Mesodermal cell (in vitro differentiated cells): ENCODE results near the gene SNAPC2.
"Not testable (repeated sequence)": the region's sequence is repeated elsewhere in the genome, so short reads cannot be mapped to it uniquely, and the experiment has no call there.

Experiments
- H3K27ac ChIP-seq: 2 replicates; pipeline ENCODE4 v1.7.0; 2013; ENCODE audit warnings: mild to moderate bottlenecking, low read depth, low read length, moderate library complexity; ENCODE audit not compliant: severe bottlenecking
- H3K36me3 ChIP-seq: 2 replicates; pipeline ENCODE4 v1.7.1; 2013; ENCODE audit warnings: mild to moderate bottlenecking, low read length, moderate library complexity; ENCODE audit not compliant: control insufficient read depth, insufficient read depth
- H3K4me1 ChIP-seq: one replicate; pipeline ENCODE4 v1.7.1; 2013; ENCODE audit warnings: mild to moderate bottlenecking, low read length; ENCODE audit not compliant: insufficient read depth, control insufficient read depth, poor library complexity, severe bottlenecking
- H3K4me3 ChIP-seq: 2 replicates; pipeline ENCODE4 v1.7.0; 2013; ENCODE audit warnings: low read length, control low read depth, mild to moderate bottlenecking; ENCODE audit not compliant: insufficient read depth, poor library complexity, severe bottlenecking; ENCODE audit errors: extremely low read depth
- H3K9me3 ChIP-seq: 2 replicates; pipeline ENCODE4 v1.7.1; 2013; ENCODE audit warnings: mild to moderate bottlenecking, low read length, moderate library complexity; ENCODE audit not compliant: control insufficient read depth
- WGBS, 2 experiments: methylation state at CpG; one replicate each; pipeline ENCODE4 v1.1.5; 2013; ENCODE audit warnings: missing lambda C conversion rate in 2 of 2; ENCODE audit not compliant: insufficient coverage in 2 of 2; 5-methylcytosine and 5-hydroxymethylcytosine counted together

The SNAPC2 gene

GRCh38 chr19:7917267-7918061, 2.7 kb upstream of the SNAPC2 start:
- 3 to 4% methylated on average over 62 to 65 of the region's 71 CpGs for WGBS, 2 experiments
- Histone ChIP-seq H3K4me3 (peak overlapping the region; percentile 39), H3K4me1 (peaks cover 15% of the 10 kb centered on the region), H3K36me3 (peaks cover 21% of the 10 kb centered on the region), H3K27ac (no peak overlapping the region), H3K9me3 (no peaks in the 10 kb centered on the region)

GRCh38 chr19:7918062-7918614, 2.0 kb upstream of the SNAPC2 start:
- Histone ChIP-seq H3K4me1 (peaks cover 15% of the 10 kb centered on the region), H3K36me3 (peaks cover 21% of the 10 kb centered on the region), H3K4me3 (peak overlapping the region; percentile 39)
- H3K27ac ChIP-seq, H3K9me3 ChIP-seq: not testable (repeated sequence)
- 64 to 76% methylated on average over 12 of the region's 29 CpGs for WGBS, 2 experiments

GRCh38 chr19:7918615-7919421, 1.3 kb upstream of the SNAPC2 start:
- peaks cover 15% of the 10 kb centered on the region for H3K4me1 ChIP-seq
- no peaks in the 10 kb centered on the region for H3K9me3 ChIP-seq
- no peak overlapping the region for H3K27ac ChIP-seq
- no peak overlapping the region for H3K4me3 ChIP-seq
- peaks cover 22% of the 10 kb centered on the region for H3K36me3 ChIP-seq
- WGBS, 2 experiments: 91 to 96% methylated on average over 26 to 33 of the region's 42 CpGs

GRCh38 chr19:7920519-7921301, 572 bp downstream of the SNAPC2 start:
- Histone ChIP-seq H3K4me1 (peaks cover 19% of the 10 kb centered on the region), H3K9me3 (no peaks in the 10 kb centered on the region), H3K4me3 (peak overlapping the region; percentile 63), H3K27ac (peak overlapping the region; percentile 88), H3K36me3 (peaks cover 28% of the 10 kb centered on the region)
- WGBS, 2 experiments: 13 to 18% methylated on average over 24 to 31 of the region's 62 CpGs

GRCh38 chr19:7921302-7921966, 1.3 kb downstream of the SNAPC2 start:
- 88 to 95% methylated on average over 11 to 15 of the region's 17 CpGs for WGBS, 2 experiments
- peak overlapping the region; percentile 39 for H3K4me3 ChIP-seq
- peaks cover 28% of the 10 kb centered on the region for H3K36me3 ChIP-seq
- no peaks in the 10 kb centered on the region for H3K9me3 ChIP-seq
- peak overlapping the region; percentile 46 for H3K27ac ChIP-seq
- peaks cover 20% of the 10 kb centered on the region for H3K4me1 ChIP-seq

- Histone ChIP-seq H3K9me3 (no peaks in the 10 kb centered on the region), H3K4me3 (no peak overlapping the region), H3K36me3 (peaks cover 28% of the 10 kb centered on the region), H3K4me1 (peaks cover 23% of the 10 kb centered on the region), H3K27ac (no peak overlapping the region)
- WGBS, 2 experiments: 94 to 95% methylated on average over 25 to 31 of the region's 31 CpGs
Measured at GRCh38 chr19:7921967-7922835, 2.1 kb downstream of the SNAPC2 start.

GRCh38 chr19:7922836-7923195, 2.7 kb downstream of the SNAPC2 start:
- H3K36me3 ChIP-seq: peaks cover 28% of the 10 kb centered on the region
- H3K4me3 ChIP-seq: no peak overlapping the region
- H3K4me1 ChIP-seq: peaks cover 22% of the 10 kb centered on the region
- no peaks in the 10 kb centered on the region for H3K9me3 ChIP-seq
- no peak overlapping the region for H3K27ac ChIP-seq
- WGBS, 2 experiments: 91 to 93% methylated on average over 4 to 8 of the region's 8 CpGs

GRCh38 chr19:7923295-7924191, 3.4 kb downstream of the SNAPC2 start:
- 93% methylated on average over 14 to 22 of the region's 31 CpGs for WGBS, 2 experiments
- no peak overlapping the region for H3K4me3 ChIP-seq

GRCh38 chr19:7924241-7924640, 4.1 kb downstream of the SNAPC2 start:
- Histone ChIP-seq H3K4me1 (peaks cover 31% of the 10 kb centered on the region), H3K27ac (no peak overlapping the region), H3K9me3 (no peaks in the 10 kb centered on the region), H3K36me3 (peaks cover 28% of the 10 kb centered on the region), H3K4me3 (no peak overlapping the region)
- 91 to 98% methylated on average over 12 of the region's 12 CpGs for WGBS, 2 experiments

More at GRCh38 chr19:7923295-7924191, 3.4 kb downstream of the SNAPC2 start:
- peaks cover 28% of the 10 kb centered on the region for H3K36me3 ChIP-seq
- H3K9me3 ChIP-seq: no peaks in the 10 kb centered on the region
- peaks cover 29% of the 10 kb centered on the region for H3K4me1 ChIP-seq
- no peak overlapping the region for H3K27ac ChIP-seq
